ENCODE measurements around the gene FRMD1. TPM values are rescaled to one million over a fixed set of nuclear protein-coding genes. Genes with fewer than 3 reads are reported as not detected.

The FRMD1 gene
- total RNA-seq (not detected in 2 replicates), polyA plus RNA-seq (not detected in 2 replicates), polyA minus RNA-seq (not detected in 2 replicates), Bru-seq, nascent RNA (not detected), BruChase-seq, experiment 1, labeled RNA remaining after a 6-hour chase (not detected), BruChase-seq, experiment 2, labeled RNA remaining after a 2-hour chase (not detected)
- polyA plus RNA-seq (2011; cell fraction: cytosol; rRNA removed), result not detected in 2 replicates
- polyA plus RNA-seq (2011; cell fraction: nucleus; rRNA removed), result not detected in 2 replicates
- polyA plus RNA-seq (2012), result not detected in 2 replicates
- polyA minus RNA-seq (2011; cell fraction: cytosol; rRNA and poly(A)+ RNA removed), result not detected
- not detected in 2 replicates for polyA minus RNA-seq (2011; cell fraction: nucleus; rRNA and poly(A)+ RNA removed)
- long read RNA-seq, result 0 reads

GRCh38 chr6:168078943-168079405 lies at the start of gene FRMD1:
Gene FRMD1, minus strand, starts transcription at chr6:168079212. Its CDS starts 118 bp downstream, at chr6:168079094.
- FAIRE-seq (no peak), DNase-seq (ENCODE audit: low read depth, low spot score) (no peak)
- Histone ChIP-seq H3K4me3 (replicated peaks in 1 of 3; ENCODE audit: insufficient read depth in 1 of 3, low read depth in 1 of 3, low read length in 3 of 3) (no peak within 1 kb of the TSS), H3K27ac (ENCODE audit: insufficient read depth, low read depth, low read length) (no peak within 1 kb of the TSS), H3K9me3 (replicated peaks; ENCODE audit: control insufficient read depth, insufficient read depth, low read length) (no peaks in the 10 kb centered on the region), H3K9ac (replicated peaks; ENCODE audit: extremely low read depth, insufficient read depth, low read length) (no peak within 1 kb of the TSS), H3K27me3 (ENCODE audit: control insufficient read depth in 2 of 2, insufficient read depth in 2 of 2, low read length in 2 of 2) (no peaks in the 10 kb centered on the region), H3K36me3 (ENCODE audit: control insufficient read depth in 2 of 2, extremely low read depth in 1 of 2, insufficient read depth in 2 of 2, low read length in 2 of 2) (no peaks in the 10 kb centered on the region), H3K4me1 (ENCODE audit: control insufficient read depth, extremely low read depth, insufficient read depth, low read length) (no peaks in the 10 kb centered on the region), H2AFZ (ENCODE audit: low read depth, low read length) (no peak within 1 kb of the TSS), H3K4me2 (ENCODE audit: insufficient read depth, low read length) (no peak within 1 kb of the TSS), H3K9me1 (replicated peaks; ENCODE audit: control insufficient read depth, extremely low read depth, insufficient read depth, low read length) (no peaks in the 10 kb centered on the region), H3K79me2 (ENCODE audit: control insufficient read depth, insufficient read depth, low read length) (no peaks in the 10 kb centered on the region), H4K20me1 (replicated peaks; ENCODE audit: control insufficient read depth, extremely low read depth, insufficient read depth, low read length) (no peaks in the 10 kb centered on the region)
- POLR2A ChIA-PET, result no interaction called here
- dilution Hi-C loops (cut with MboI; ENCODE audit: extremely low pct_ligation_motif_present, low sequenced_read_pairs), result no loop called here
- no peak for TF ChIP-seq MYC (IDR thresholded peaks at IDR 0.05; ENCODE audit: low read depth, low read length)
- TF ChIP-seq POLR2A (IDR thresholded peaks at IDR 0.05; ENCODE audit: low read depth, low read length), result no peak
- TF ChIP-seq MAX (IDR thresholded peaks at IDR 0.05; ENCODE audit: insufficient read depth, insufficient read length), result no peak
- TF ChIP-seq CTCF (IDR thresholded peaks at IDR 0.05; ENCODE audit: extremely low read depth in 1 of 2, insufficient read depth in 1 of 2, low read depth in 1 of 2, low read length in 2 of 2), result no peak
- no peak for TF ChIP-seq GATA2 (IDR thresholded peaks at IDR 0.05; ENCODE audit: insufficient read depth, insufficient read length, low read depth, low read length)
- no peak for TF ChIP-seq FOS (IDR thresholded peaks at IDR 0.05; ENCODE audit: borderline replicate concordance, insufficient read depth, low read length)
- TF ChIP-seq EZH2 (IDR thresholded peaks at IDR 0.05; ENCODE audit: borderline replicate concordance, low read depth, low read length, severe bottlenecking), result no peak
- no peak for TF ChIP-seq POLR2AphosphoS5 (IDR thresholded peaks at IDR 0.05; ENCODE audit: insufficient read depth, low read depth, low read length)
- no peak for TF ChIP-seq JUN (IDR thresholded peaks at IDR 0.05; ENCODE audit: borderline replicate concordance, insufficient read depth, insufficient read length, low read depth)
- CTCF ChIA-PET, result no interaction called here
- intact Hi-C loops (cut with micrococcal nuclease), result no loop called here
- no TSS peak for BruUV-seq (replicated peaks)
